Measurements from ENCODE around the gene SPHKAP.

DNA sequence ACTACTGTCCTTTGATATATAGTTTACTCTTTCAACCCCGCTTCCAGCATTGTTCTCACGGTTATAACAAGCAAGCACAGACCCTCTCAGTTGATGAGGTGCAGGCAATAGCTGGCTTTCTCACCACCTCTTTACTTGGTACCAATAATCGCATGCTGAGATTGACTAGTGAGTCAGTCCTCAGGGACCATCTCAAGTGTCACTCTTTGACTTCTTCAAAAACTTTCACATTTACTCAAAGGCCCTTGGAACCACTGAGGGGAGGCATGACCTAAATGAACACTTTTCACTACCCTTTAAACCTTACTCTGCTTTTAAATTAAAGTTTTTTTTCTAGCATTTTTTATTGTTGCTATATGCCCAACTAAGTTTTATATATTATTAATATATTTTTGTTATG, 208.2 kb downstream of the SPHKAP start:
- TF ChIP-seq, protein P1, sequence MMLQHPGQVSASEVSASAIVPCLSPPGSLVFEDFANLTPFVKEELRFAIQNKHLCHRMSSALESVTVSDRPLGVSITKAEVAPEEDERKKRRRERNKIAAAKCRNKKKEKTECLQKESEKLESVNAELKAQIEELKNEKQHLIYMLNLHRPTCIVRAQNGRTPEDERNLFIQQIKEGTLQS (CRISPR knock-in tag; IDR thresholded peaks at IDR 0.05), result no peak
- TF ChIP-seq SMC3 (IDR thresholded peaks at IDR 0.05; ENCODE audit: low read length), result no peak
- no peak for TF ChIP-seq ZNF629 (CRISPR knock-in tag; conservative IDR thresholded peaks at IDR 0.05)
- TF ChIP-seq ZNF749 (CRISPR knock-in tag; IDR thresholded peaks at IDR 0.05; ENCODE audit: borderline replicate concordance), result no peak
- TF ChIP-seq, protein P2, sequence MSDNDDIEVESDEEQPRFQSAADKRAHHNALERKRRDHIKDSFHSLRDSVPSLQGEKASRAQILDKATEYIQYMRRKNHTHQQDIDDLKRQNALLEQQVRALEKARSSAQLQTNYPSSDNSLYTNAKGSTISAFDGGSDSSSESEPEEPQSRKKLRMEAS (IDR thresholded peaks at IDR 0.05), result no peak
- TF ChIP-seq, protein P3, sequence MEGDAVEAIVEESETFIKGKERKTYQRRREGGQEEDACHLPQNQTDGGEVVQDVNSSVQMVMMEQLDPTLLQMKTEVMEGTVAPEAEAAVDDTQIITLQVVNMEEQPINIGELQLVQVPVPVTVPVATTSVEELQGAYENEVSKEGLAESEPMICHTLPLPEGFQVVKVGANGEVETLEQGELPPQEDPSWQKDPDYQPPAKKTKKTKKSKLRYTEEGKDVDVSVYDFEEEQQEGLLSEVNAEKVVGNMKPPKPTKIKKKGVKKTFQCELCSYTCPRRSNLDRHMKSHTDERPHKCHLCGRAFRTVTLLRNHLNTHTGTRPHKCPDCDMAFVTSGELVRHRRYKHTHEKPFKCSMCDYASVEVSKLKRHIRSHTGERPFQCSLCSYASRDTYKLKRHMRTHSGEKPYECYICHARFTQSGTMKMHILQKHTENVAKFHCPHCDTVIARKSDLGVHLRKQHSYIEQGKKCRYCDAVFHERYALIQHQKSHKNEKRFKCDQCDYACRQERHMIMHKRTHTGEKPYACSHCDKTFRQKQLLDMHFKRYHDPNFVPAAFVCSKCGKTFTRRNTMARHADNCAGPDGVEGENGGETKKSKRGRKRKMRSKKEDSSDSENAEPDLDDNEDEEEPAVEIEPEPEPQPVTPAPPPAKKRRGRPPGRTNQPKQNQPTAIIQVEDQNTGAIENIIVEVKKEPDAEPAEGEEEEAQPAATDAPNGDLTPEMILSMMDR (CRISPR knock-in tag; IDR thresholded peaks at IDR 0.05), result no peak
- TF ChIP-seq, protein P4, sequence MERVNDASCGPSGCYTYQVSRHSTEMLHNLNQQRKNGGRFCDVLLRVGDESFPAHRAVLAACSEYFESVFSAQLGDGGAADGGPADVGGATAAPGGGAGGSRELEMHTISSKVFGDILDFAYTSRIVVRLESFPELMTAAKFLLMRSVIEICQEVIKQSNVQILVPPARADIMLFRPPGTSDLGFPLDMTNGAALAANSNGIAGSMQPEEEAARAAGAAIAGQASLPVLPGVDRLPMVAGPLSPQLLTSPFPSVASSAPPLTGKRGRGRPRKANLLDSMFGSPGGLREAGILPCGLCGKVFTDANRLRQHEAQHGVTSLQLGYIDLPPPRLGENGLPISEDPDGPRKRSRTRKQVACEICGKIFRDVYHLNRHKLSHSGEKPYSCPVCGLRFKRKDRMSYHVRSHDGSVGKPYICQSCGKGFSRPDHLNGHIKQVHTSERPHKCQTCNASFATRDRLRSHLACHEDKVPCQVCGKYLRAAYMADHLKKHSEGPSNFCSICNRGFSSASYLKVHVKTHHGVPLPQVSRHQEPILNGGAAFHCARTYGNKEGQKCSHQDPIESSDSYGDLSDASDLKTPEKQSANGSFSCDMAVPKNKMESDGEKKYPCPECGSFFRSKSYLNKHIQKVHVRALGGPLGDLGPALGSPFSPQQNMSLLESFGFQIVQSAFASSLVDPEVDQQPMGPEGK (CRISPR knock-in tag; IDR thresholded peaks at IDR 0.05), result no peak
- TF ChIP-seq ZNF570 (CRISPR knock-in tag; IDR thresholded peaks at IDR 0.05; ENCODE audit: borderline replicate concordance), result no peak
- TF ChIP-seq RBAK (CRISPR knock-in tag; IDR thresholded peaks at IDR 0.05), result no peak
- TF ChIP-seq MTA3 (CRISPR knock-in tag; IDR thresholded peaks at IDR 0.05), result no peak
- no peak for TF ChIP-seq PTBP1 (IDR thresholded peaks at IDR 0.05; ENCODE audit: low read depth, low read length, poor library complexity, severe bottlenecking)
